HG03432 (cell line): ENCODE measurements around the gene NCEH1.
"Not testable (repeated sequence)": the region's sequence is repeated elsewhere in the genome, so short reads cannot be mapped to it uniquely, and the experiment has no call there.

Experiments used
- ATAC-seq: cut with Tn5 transposase; IDR thresholded peaks from one replicate; pipeline ENCODE4 v1.9.1; 2021; ENCODE audit warnings: mild to moderate bottlenecking, moderate library complexity; ENCODE audit not compliant: unreplicated experiment

Gene NCEH1

GRCh38 chr3:172676196-172676922 lies 34.5 kb downstream of the NCEH1 start:
- ATAC-seq = no peak

GRCh38 chr3:172675441-172676193 lies 35.2 kb downstream of the NCEH1 start:
- ATAC-seq = peak; percentile 45

- ATAC-seq = peak; percentile 85
These were observed 37.6 kb downstream of the NCEH1 start for GRCh38 chr3:172673210-172673679.

GRCh38 chr3:172669021-172669420 lies 41.8 kb downstream of the NCEH1 start:
- ATAC-seq = no peak

- peak; percentile 97 for ATAC-seq
These were observed 43.8 kb downstream of the NCEH1 start for GRCh38 chr3:172666873-172667694.

- no peak for ATAC-seq
These were observed 44.5 kb downstream of the NCEH1 start for GRCh38 chr3:172666181-172666872.

GRCh38 chr3:172665510-172665909 lies 45.4 kb downstream of the NCEH1 start:
- ATAC-seq = not testable (repeated sequence)

- ATAC-seq = not testable (repeated sequence)
These were observed 50.4 kb downstream of the NCEH1 start for GRCh38 chr3:172660421-172660820.

GRCh38 chr3:172659246-172660002 lies 51.4 kb downstream of the NCEH1 start:
- ATAC-seq = no peak

GRCh38 chr3:172658344-172659245 lies 52.3 kb downstream of the NCEH1 start:
- ATAC-seq = no peak

- no peak for ATAC-seq
These were observed 54.3 kb downstream of the NCEH1 start for GRCh38 chr3:172656602-172657001.

GRCh38 chr3:172655388-172655787 lies 55.5 kb downstream of the NCEH1 start:
- no peak for ATAC-seq

- ATAC-seq = no peak
These were observed 56.4 kb downstream of the NCEH1 start for GRCh38 chr3:172654470-172654869.

GRCh38 chr3:172653004-172653572 lies 57.8 kb downstream of the NCEH1 start:
- no peak for ATAC-seq

- ATAC-seq = no peak
These were observed 58.8 kb downstream of the NCEH1 start for GRCh38 chr3:172651936-172652625.

- ATAC-seq = no peak
These were observed 60.9 kb downstream of the NCEH1 start for GRCh38 chr3:172649987-172650386.

- no peak for ATAC-seq
These were observed 62.1 kb downstream of the NCEH1 start for GRCh38 chr3:172648747-172649146.

- ATAC-seq = no peak
These were observed 63.0 kb downstream of the NCEH1 start for GRCh38 chr3:172647823-172648222.
